ENCODE measurements around the gene ELMO1. TPM values are rescaled to one million over a fixed set of nuclear protein-coding genes. Genes with fewer than 3 reads are reported as not detected.
A peak's percentile ranks its signal among the peaks of the same experiment; 100 is the strongest.

Gene ELMO1
- total RNA-seq, 1 experiment from 2014 or later: 7.8 TPM

GRCh38 chr7:37382546-37383088 is 66.0 kb downstream of the ELMO1 start:
- Histone ChIP-seq H2AK5ac (ENCODE audit: insufficient read length, low read length) (no peak overlapping the region), H3K9me3 (ENCODE audit: control insufficient read depth, low read depth, low read length) (no peaks in the 10 kb centered on the region), H3K4me2 (ENCODE audit: insufficient read depth, insufficient read length, low read length) (no peak overlapping the region), H4K91ac (ENCODE audit: insufficient read length, low read depth, low read length) (no peak overlapping the region), H3T11ph (ENCODE audit: low read length) (no peak overlapping the region), H2AFZ (ENCODE audit: low read length) (no peak overlapping the region), H3K18ac (ENCODE audit: insufficient read length, low read depth, low read length) (no peak overlapping the region), H4K5ac (ENCODE audit: insufficient read length, low read depth, low read length) (no peak overlapping the region), H3K27ac (ENCODE audit: insufficient read length, low read depth, low read length) (no peak overlapping the region), H2BK12ac (ENCODE audit: insufficient read length, low read depth, low read length) (no peak overlapping the region), H3K4ac (ENCODE audit: low read depth, low read length) (no peak overlapping the region), H2BK5ac (ENCODE audit: insufficient read length, low read length) (no peak overlapping the region), H2BK120ac (ENCODE audit: low read depth, low read length, poor library complexity, severe bottlenecking) (no peak overlapping the region), H2BK20ac (ENCODE audit: low read depth, low read length, poor library complexity, severe bottlenecking) (no peak overlapping the region), H3K14ac (ENCODE audit: insufficient read depth, low read length) (no peak overlapping the region), H2BK15ac (ENCODE audit: low read depth, low read length) (no peak overlapping the region), H4K20me1 (ENCODE audit: control insufficient read depth, insufficient read depth, insufficient read length) (no peaks in the 10 kb centered on the region), H4K8ac (replicated peaks; ENCODE audit: insufficient read length, low read depth, low read length) (no peak overlapping the region), H3K79me2 (ENCODE audit: insufficient read depth, low read length) (no peaks in the 10 kb centered on the region), H3K79me1 (ENCODE audit: insufficient read depth, low read depth, low read length, poor library complexity, severe bottlenecking) (no peaks in the 10 kb centered on the region), H3K9ac (ENCODE audit: extremely low read depth, insufficient read length, low read length) (no peak overlapping the region), H3K23ac (ENCODE audit: insufficient read length, low read depth, low read length) (no peak overlapping the region), H3K4me1 (ENCODE audit: insufficient read depth, low read length) (peaks cover 4% of the 10 kb centered on the region; the same call in 1 of the 2 replicates), H3K27me3 (ENCODE audit: insufficient read depth, low read length) (no peaks in the 10 kb centered on the region), H3K56ac (ENCODE audit: insufficient read length, low read depth, low read length) (no peak overlapping the region), H3K23me2 (ENCODE audit: insufficient read length, low read depth, low read length, poor library complexity, severe bottlenecking) (no peaks in the 10 kb centered on the region)
- Mint-ChIP-seq H3K27me3 (ENCODE audit: low read depth) (no peaks in the 10 kb centered on the region; the same call in 1 of the 2 replicates), H3K4me1 (peaks cover 19 to 32% of the 10 kb centered on the region in 2 experiments), H3K9me3 (peaks cover 5 to 6% of the 10 kb centered on the region in 2 experiments; a peak in 3 of 5 replicates), H3K4me3 (no peak overlapping the region), H3K36me3 (ENCODE audit: insufficient read depth in 1 of 3, low read depth in 3 of 3) (peaks cover 5 to 12% (median 5%) of the 10 kb centered on the region in 3 experiments), H3K27ac (peak overlapping the region in 2 of 3 experiments; percentile 59 to 61; a peak in 5 of 7 replicates)
- DNase-seq: no peak
- WGBS (ENCODE audit: extremely low coverage, insufficient read length, low lambda C conversion rate): no CpG with 5 or more reads among the region's 1 CpG
- no peak for TF ChIP-seq CTCF (conservative IDR thresholded peaks at IDR 0.05)
